Suprapubic skin (tissue), 4 donors: ENCODE results near the gene LDLRAD4. TPM values are rescaled to one million over a fixed set of nuclear protein-coding genes. Genes with fewer than 3 reads are reported as not detected.

ENCODE experiments used
- DNase-seq, 2 donors: peaks; one replicate each; pipeline ENCODE4 v3.0.0-alpha.2; 2019; ENCODE audit warnings: low spot score in 2 of 2
- H3K27ac ChIP-seq: fragments of 200-600 bp; sonication (generic); one replicate; pipeline ENCODE4 v1.5.1; 2019
- H3K27me3 ChIP-seq: fragments of 200-600 bp; sonication (generic); one replicate; pipeline ENCODE4 v1.5.1; 2019
- H3K36me3 ChIP-seq: fragments of 200-600 bp; sonication (generic); one replicate; pipeline ENCODE4 v1.5.1; 2019
- H3K4me1 ChIP-seq: fragments of 200-600 bp; sonication (generic); one replicate; pipeline ENCODE4 v1.5.1; 2019
- H3K4me3 ChIP-seq: fragments of 200-600 bp; sonication (generic); one replicate; pipeline ENCODE4 v1.5.1; 2019; ENCODE audit warnings: mild to moderate bottlenecking
- H3K9me3 ChIP-seq: fragments of 200-600 bp; sonication (generic); one replicate; pipeline ENCODE4 v1.5.1; 2019
- EP300 ChIP-seq: sonication (generic); formaldehyde crosslinking; IDR thresholded peaks from one replicate; pipeline ENCODE4 v1.6.1; 2017; ENCODE audit warnings: antibody characterized with exemption
- POLR2A ChIP-seq, 2 donors: fragments of 450-650 bp; IDR thresholded peaks; one replicate each; pipeline ENCODE4 v1.6.1; 2017; ENCODE audit warnings: antibody characterized with exemption in 2 of 2, mild to moderate bottlenecking in 2 of 2, moderate library complexity in 2 of 2
- POLR2AphosphoS5 ChIP-seq, 3 donors: sonication (generic); formaldehyde crosslinking; IDR thresholded peaks; one replicate each; pipeline ENCODE4 v1.6.1; 2017; ENCODE audit warnings: antibody characterized with exemption in 3 of 3
- WGBS: methylation state at CpG from one replicate; pipeline ENCODE4 v1.1.5; 2018; 5-methylcytosine and 5-hydroxymethylcytosine counted together
- total RNA-seq, 4 donors: library from RNA; depleted of rRNA; stranded (reverse); fragments of >200 nt; gene quantifications; one replicate each; pipeline ENCODE4 v1.1.0, GENCODE V29; 2016
- TF ChIP-seq, protein P1 (sequence below), 2 donors: fragments of 200-600 bp in 1 of 2; fragments of 450-650 bp in 1 of 2; sonication (generic) in 1 of 2; IDR thresholded peaks; one replicate each; pipeline ENCODE4 v1.5.1; 2016 to 2019; ENCODE audit warnings: antibody characterized with exemption in 2 of 2, mild to moderate bottlenecking in 1 of 2, moderate library complexity in 1 of 2

Gene LDLRAD4
- total RNA-seq, 4 donors from 2014 or later: 10.1 to 31.6 (median 15.1) TPM

GRCh38 chr18:13477147-13477683 is 258.7 kb downstream of the LDLRAD4 start:
- H3K4me1 ChIP-seq: peaks cover 6% of the 10 kb centered on the region
- no peaks in the 10 kb centered on the region for H3K36me3 ChIP-seq
- DNase-seq: no peak
- no peaks in the 10 kb centered on the region for H3K27me3 ChIP-seq
- TF ChIP-seq EP300 (no peak), POLR2AphosphoS5 (IDR thresholded peaks at IDR 0.05) (no peak), POLR2A (IDR thresholded peaks at IDR 0.05) (no peak)
- TF ChIP-seq, protein P1, sequence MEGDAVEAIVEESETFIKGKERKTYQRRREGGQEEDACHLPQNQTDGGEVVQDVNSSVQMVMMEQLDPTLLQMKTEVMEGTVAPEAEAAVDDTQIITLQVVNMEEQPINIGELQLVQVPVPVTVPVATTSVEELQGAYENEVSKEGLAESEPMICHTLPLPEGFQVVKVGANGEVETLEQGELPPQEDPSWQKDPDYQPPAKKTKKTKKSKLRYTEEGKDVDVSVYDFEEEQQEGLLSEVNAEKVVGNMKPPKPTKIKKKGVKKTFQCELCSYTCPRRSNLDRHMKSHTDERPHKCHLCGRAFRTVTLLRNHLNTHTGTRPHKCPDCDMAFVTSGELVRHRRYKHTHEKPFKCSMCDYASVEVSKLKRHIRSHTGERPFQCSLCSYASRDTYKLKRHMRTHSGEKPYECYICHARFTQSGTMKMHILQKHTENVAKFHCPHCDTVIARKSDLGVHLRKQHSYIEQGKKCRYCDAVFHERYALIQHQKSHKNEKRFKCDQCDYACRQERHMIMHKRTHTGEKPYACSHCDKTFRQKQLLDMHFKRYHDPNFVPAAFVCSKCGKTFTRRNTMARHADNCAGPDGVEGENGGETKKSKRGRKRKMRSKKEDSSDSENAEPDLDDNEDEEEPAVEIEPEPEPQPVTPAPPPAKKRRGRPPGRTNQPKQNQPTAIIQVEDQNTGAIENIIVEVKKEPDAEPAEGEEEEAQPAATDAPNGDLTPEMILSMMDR (IDR thresholded peaks at IDR 0.05): no peak
- H3K9me3 ChIP-seq: no peaks in the 10 kb centered on the region
- H3K4me3 ChIP-seq: no peak overlapping the region
- no peak overlapping the region for H3K27ac ChIP-seq
- 93% methylated on average over 6 of the region's 6 CpGs for WGBS

- no peaks in the 10 kb centered on the region for H3K36me3 ChIP-seq
- TF ChIP-seq POLR2A (IDR thresholded peaks at IDR 0.05) (no peak), EP300 (no peak), POLR2AphosphoS5 (IDR thresholded peaks at IDR 0.05) (no peak)
- TF ChIP-seq, protein P1 (IDR thresholded peaks at IDR 0.05): no peak
- no peaks in the 10 kb centered on the region for H3K27me3 ChIP-seq
- no peak overlapping the region for H3K27ac ChIP-seq
- no peaks in the 10 kb centered on the region for H3K9me3 ChIP-seq
- 73% methylated on average over 11 of the region's 11 CpGs for WGBS
- no peak overlapping the region for H3K4me3 ChIP-seq
- no peaks in the 10 kb centered on the region for H3K4me1 ChIP-seq
- DNase-seq: no peak
Observed at GRCh38 chr18:13480571-13481255, 262.2 kb downstream of the LDLRAD4 start.

GRCh38 chr18:13481331-13481730 is 262.8 kb downstream of the LDLRAD4 start:
- H3K27me3 ChIP-seq: no peaks in the 10 kb centered on the region
- 83% methylated on average over 8 of the region's 11 CpGs for WGBS
- no peaks in the 10 kb centered on the region for H3K36me3 ChIP-seq
- no peak for TF ChIP-seq POLR2A (IDR thresholded peaks at IDR 0.05)
- no peak for TF ChIP-seq EP300
- TF ChIP-seq POLR2AphosphoS5 (IDR thresholded peaks at IDR 0.05): no peak
- TF ChIP-seq, protein P1 (IDR thresholded peaks at IDR 0.05): no peak
- H3K4me3 ChIP-seq: no peak overlapping the region
- H3K4me1 ChIP-seq: no peaks in the 10 kb centered on the region
- no peak overlapping the region for H3K27ac ChIP-seq
- no peaks in the 10 kb centered on the region for H3K9me3 ChIP-seq
- no peak for DNase-seq

DNA sequence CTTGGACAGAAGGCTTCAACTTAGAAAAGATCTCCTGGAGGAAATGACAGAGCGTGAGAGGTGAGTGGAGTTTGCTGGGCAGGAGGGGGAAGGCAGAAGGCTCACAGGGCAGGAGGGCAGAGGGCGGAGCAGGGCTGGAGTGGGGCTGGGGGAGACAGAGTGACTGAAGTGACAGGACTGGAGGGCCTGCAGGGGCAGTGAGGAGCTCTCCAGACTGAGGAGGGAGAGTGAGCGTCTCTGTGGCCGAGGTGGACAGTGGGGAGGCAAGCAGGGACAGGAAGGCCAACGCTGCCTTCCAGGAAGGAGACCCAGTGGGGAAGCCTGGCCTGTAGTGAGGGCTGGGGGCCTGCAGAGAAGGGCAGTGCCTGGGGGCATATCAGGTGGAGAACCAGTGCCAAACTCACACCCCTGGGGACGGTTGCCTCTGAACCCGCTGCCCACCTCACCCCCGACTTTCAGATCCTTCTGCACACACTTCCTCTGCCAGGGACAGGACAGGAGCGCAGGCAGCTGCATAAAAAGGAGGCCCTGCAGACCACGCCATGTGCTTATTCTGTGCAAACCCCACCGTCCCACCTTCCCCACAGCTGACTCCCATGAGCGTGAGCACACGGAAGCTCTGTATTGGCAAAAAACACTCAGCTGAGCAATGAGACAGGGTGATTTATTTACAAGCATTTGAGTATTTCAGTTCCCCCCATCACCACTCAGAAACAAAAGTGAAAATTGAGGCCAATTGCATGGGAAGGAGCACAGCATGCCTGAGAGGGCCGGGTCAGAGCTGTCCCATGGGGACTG is 263.5 kb downstream of the LDLRAD4 start:
- Histone ChIP-seq H3K27me3 (no peaks in the 10 kb centered on the region), H3K9me3 (no peaks in the 10 kb centered on the region), H3K4me3 (no peak overlapping the region), H3K4me1 (no peaks in the 10 kb centered on the region), H3K36me3 (peaks cover 4% of the 10 kb centered on the region), H3K27ac (no peak overlapping the region)
- WGBS: 88% methylated on average over 13 of the region's 14 CpGs
- DNase-seq: no peak
- TF ChIP-seq EP300 (no peak), POLR2AphosphoS5 (IDR thresholded peaks at IDR 0.05) (no peak), POLR2A (IDR thresholded peaks at IDR 0.05) (no peak)
- TF ChIP-seq, protein P1 (IDR thresholded peaks at IDR 0.05): no peak

DNA sequence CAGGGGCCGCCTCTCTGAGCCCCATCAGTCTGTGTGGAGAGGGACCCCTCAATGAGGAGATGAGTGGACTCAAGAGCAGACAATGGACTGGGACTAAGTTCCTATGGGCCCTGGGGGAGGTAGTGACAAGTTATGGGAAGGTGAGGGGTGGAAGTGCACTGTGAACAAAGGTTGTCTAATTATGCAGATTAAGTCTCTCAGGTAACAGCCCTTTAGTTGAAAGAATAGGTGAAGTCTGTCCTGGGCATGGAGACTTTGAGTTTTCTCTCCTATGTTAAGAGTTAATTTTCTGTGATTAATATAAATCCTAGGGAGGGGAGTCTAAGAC is 264.0 kb downstream of the LDLRAD4 start:
- Histone ChIP-seq H3K36me3 (peaks cover 4% of the 10 kb centered on the region), H3K9me3 (no peaks in the 10 kb centered on the region), H3K4me1 (no peaks in the 10 kb centered on the region), H3K4me3 (no peak overlapping the region), H3K27me3 (no peaks in the 10 kb centered on the region), H3K27ac (no peak overlapping the region)
- DNase-seq: no peak
- WGBS: 100% methylated on average over 1 of the region's 1 CpG
- no peak for TF ChIP-seq POLR2A (IDR thresholded peaks at IDR 0.05)
- no peak for TF ChIP-seq POLR2AphosphoS5 (IDR thresholded peaks at IDR 0.05)
- no peak for TF ChIP-seq EP300
- TF ChIP-seq, protein P1 (IDR thresholded peaks at IDR 0.05): no peak
